Measurements from ENCODE around the gene CHAT. TPM values are rescaled to one million over a fixed set of nuclear protein-coding genes. Genes with fewer than 3 reads are reported as not detected.

Gene CHAT
- total RNA-seq, 1 donor from 2014 or later, result 0.34 TPM

DNA sequence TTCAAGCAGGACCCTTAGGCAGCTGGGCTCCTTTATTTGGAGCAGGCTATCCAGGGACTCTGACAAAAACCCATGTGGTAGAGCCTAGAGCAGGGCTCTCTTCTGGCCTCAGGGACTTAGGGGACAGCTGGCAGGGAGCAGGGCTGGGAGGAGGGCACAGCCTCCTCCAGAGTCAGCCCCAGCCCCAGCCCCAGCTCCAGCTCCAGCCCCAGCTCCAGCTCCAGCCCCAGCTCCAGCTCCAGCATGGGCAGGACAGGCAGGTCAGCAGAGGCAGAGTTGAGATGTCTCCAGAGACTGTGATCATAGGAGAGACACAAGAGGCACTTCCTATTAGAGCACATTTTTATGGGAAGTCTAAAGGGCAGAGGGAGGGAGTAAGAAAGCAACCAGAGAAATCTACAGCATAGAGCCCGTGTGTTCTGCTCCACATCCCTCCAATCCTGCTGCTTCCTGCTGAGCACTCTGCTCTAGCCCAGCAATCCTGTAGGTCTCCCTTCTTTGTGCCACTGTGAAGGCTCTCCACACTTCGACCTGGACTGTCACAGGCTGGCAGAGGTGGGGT is 52.3 kb downstream of the CHAT start:
- DNase-seq (ENCODE audit: extremely low spot score, unreplicated experiment), result no peak

DNA sequence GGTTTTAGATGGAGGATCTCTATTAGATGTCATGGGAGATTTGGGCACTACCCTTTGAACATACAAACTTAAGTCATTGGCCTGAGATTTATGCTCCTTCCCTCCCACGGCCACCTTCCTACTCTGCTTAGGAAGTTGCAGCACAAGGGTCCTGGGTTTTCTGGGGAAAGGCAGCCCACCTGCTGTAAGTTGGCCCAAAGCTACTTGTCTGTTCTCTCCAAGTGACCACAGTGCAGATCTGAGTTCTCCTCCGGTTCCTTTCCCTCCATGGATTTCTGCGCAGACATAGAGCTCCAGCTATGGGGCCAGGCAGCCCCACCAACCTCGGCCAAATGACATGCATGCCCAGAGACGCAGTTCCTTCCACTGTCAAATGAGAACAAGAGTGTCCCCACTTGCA is 52.8 kb downstream of the CHAT start:
- Mint-ChIP-seq H3K4me1 (ENCODE audit: unreplicated experiment) (peaks cover 7% of the 10 kb centered on the region), H3K27me3 (peaks cover 63% of the 10 kb centered on the region), H3K36me3 (no peaks in the 10 kb centered on the region), H3K27ac (no peak overlapping the region), H3K9me3 (no peaks in the 10 kb centered on the region), H3K4me3 (no peak overlapping the region)
- no peak for TF ChIP-seq CTCF (conservative IDR thresholded peaks at IDR 0.05)
- DNase-seq (ENCODE audit: extremely low spot score, unreplicated experiment), result peak; percentile 31

More for the DNA sequence above, 52.3 kb downstream of the CHAT start:
- Mint-ChIP-seq H3K9me3 (no peaks in the 10 kb centered on the region), H3K27ac (no peak overlapping the region), H3K27me3 (peaks cover 65% of the 10 kb centered on the region), H3K4me1 (ENCODE audit: unreplicated experiment) (peaks cover 7% of the 10 kb centered on the region), H3K36me3 (no peaks in the 10 kb centered on the region), H3K4me3 (no peak overlapping the region)
- no peak for TF ChIP-seq CTCF (conservative IDR thresholded peaks at IDR 0.05)

DNA sequence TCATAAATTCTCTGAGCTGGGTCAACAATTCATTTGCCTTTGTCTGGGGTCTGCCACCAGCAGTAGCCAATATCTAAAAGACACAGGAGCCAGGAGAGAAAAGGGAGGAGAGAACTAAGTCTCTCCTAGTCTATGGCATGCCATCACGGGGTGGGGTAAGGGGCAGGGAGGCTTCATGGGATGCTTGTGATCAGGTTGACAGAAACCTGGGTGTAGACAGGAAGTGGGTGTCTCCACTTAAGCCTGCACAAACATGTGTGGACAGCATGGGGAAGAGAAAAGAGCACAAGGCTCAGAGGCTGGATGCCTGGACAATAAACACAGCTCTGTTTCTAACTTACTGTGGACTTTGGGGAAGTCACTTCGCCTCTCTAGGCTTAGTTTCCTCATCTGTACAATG is 54.2 kb downstream of the CHAT start:
- no peak for TF ChIP-seq CTCF (conservative IDR thresholded peaks at IDR 0.05)
- peaks cover 7% of the 10 kb centered on the region for H3K4me1 Mint-ChIP-seq (ENCODE audit: unreplicated experiment)
- H3K27me3 Mint-ChIP-seq, result peaks cover 68% of the 10 kb centered on the region
- DNase-seq (ENCODE audit: extremely low spot score, unreplicated experiment), result no peak
- H3K9me3 Mint-ChIP-seq, result no peaks in the 10 kb centered on the region
- peak overlapping the region; percentile 63 for H3K27ac Mint-ChIP-seq
- H3K36me3 Mint-ChIP-seq, result no peaks in the 10 kb centered on the region
- no peak overlapping the region for H3K4me3 Mint-ChIP-seq

DNA sequence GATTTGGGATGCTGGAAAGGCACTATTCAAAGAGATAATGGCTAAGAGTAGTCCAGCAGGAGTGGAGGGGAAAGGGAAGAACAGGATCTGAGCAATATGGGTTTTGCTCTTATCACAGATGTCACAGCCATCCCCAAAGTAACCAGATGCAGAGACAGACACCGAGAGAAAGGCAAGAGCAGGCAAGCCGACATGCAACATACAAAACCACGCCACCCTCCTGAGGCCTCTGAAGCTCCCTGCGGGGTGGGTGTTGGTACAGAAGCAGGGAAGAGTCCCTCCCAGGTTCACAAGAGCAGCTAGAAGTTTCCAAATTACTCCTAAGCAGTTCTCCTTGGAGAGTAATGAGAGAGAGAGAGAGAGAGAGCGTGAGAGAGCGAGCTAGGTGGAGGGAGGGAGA is 54.8 kb downstream of the CHAT start:
- H3K9me3 Mint-ChIP-seq, result no peaks in the 10 kb centered on the region
- H3K4me1 Mint-ChIP-seq (ENCODE audit: unreplicated experiment), result peaks cover 7% of the 10 kb centered on the region
- peaks cover 71% of the 10 kb centered on the region for H3K27me3 Mint-ChIP-seq
- DNase-seq (ENCODE audit: extremely low spot score, unreplicated experiment), result no peak
- TF ChIP-seq CTCF (conservative IDR thresholded peaks at IDR 0.05), result no peak
- H3K27ac Mint-ChIP-seq, result no peak overlapping the region
- no peak overlapping the region for H3K4me3 Mint-ChIP-seq
- no peaks in the 10 kb centered on the region for H3K36me3 Mint-ChIP-seq

- no peak for TF ChIP-seq CTCF (conservative IDR thresholded peaks at IDR 0.05)
- H3K4me3 Mint-ChIP-seq, result peak overlapping the region; percentile 79
- no peaks in the 10 kb centered on the region for H3K4me1 Mint-ChIP-seq (ENCODE audit: unreplicated experiment)
- H3K9me3 Mint-ChIP-seq, result peaks cover 11% of the 10 kb centered on the region
- peaks cover 69% of the 10 kb centered on the region for H3K27me3 Mint-ChIP-seq
- H3K27ac Mint-ChIP-seq, result peak overlapping the region; percentile 45
- H3K36me3 Mint-ChIP-seq, result no peaks in the 10 kb centered on the region
- peak; percentile 18 for DNase-seq (ENCODE audit: extremely low spot score, unreplicated experiment)
These were observed 65.1 kb downstream of the CHAT start for GRCh38 chr10:49678827-49679479.
